ENCODE measurements around the gene MAP4K1.

The MAP4K1 gene

DNA sequence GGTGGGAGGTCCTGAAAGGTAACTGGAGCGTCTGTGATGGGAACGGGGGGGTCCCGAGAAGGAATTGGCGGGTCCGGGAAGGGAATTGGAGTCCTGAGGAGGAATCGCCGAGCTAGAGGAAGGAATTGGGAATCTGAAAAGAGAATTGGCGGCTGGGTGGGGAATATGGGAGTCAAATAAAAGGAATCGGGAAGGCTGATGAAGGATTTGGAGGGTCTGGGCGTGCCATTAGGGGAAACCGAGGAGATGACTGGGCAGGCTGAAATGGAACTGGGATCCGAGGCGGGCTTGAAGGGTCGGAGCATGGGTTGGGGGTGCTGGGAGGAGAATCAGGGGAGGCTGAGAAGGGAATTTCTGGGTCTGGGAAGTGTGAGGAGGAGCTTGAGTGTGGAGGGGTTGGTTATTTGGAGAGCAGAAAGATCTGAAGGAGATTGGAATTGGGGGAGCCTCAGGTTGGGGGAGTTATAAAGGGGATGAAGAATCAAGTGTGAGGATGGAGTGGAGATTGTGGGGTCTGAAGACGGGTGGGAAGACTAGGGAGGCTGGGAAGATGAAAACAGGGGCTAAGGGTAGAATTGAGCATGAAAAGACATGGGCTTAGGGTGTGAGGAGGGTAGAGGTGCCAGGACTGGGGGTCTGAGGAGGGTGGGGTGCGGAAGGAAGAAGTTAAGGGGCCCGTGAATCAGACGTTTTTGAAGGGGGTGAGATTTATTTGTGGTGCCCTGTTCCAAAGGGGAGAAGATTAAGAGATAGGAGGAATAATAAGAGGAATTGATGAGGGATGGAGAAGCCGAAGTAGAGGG is 30.4 kb upstream of the MAP4K1 start (continued):
- peak; percentile 23 for TF ChIP-seq REST (tag by site-specific recombination; IDR thresholded peaks at IDR 0.05)
- no peak for TF ChIP-seq ZBTB8A (tag by site-specific recombination; IDR thresholded peaks at IDR 0.05)
- TF ChIP-seq GLI4 (tag by site-specific recombination; IDR thresholded peaks at IDR 0.05), result no peak
- TF ChIP-seq, protein P1, sequence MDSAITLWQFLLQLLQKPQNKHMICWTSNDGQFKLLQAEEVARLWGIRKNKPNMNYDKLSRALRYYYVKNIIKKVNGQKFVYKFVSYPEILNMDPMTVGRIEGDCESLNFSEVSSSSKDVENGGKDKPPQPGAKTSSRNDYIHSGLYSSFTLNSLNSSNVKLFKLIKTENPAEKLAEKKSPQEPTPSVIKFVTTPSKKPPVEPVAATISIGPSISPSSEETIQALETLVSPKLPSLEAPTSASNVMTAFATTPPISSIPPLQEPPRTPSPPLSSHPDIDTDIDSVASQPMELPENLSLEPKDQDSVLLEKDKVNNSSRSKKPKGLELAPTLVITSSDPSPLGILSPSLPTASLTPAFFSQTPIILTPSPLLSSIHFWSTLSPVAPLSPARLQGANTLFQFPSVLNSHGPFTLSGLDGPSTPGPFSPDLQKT (IDR thresholded peaks at IDR 0.05; ENCODE audit: borderline replicate concordance, low read depth, low read length), result no peak
- TF ChIP-seq, protein P2, sequence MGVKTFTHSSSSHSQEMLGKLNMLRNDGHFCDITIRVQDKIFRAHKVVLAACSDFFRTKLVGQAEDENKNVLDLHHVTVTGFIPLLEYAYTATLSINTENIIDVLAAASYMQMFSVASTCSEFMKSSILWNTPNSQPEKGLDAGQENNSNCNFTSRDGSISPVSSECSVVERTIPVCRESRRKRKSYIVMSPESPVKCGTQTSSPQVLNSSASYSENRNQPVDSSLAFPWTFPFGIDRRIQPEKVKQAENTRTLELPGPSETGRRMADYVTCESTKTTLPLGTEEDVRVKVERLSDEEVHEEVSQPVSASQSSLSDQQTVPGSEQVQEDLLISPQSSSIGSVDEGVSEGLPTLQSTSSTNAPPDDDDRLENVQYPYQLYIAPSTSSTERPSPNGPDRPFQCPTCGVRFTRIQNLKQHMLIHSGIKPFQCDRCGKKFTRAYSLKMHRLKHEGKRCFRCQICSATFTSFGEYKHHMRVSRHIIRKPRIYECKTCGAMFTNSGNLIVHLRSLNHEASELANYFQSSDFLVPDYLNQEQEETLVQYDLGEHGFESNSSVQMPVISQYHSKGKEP (tag by site-specific recombination; IDR thresholded peaks at IDR 0.05), result no peak
- TF ChIP-seq, protein P3, sequence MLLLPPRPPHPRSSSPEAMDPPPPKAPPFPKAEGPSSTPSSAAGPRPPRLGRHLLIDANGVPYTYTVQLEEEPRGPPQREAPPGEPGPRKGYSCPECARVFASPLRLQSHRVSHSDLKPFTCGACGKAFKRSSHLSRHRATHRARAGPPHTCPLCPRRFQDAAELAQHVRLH (tag by site-specific recombination; IDR thresholded peaks at IDR 0.05), result no peak; the same call in 1 of the 2 replicates
- TF ChIP-seq ZBTB49 (tag by site-specific recombination; IDR thresholded peaks at IDR 0.05; ENCODE audit: low read depth), result no peak; the same call in 1 of the 2 replicates
- no peak for TF ChIP-seq ZNF488 (tag by site-specific recombination; IDR thresholded peaks at IDR 0.05)
- no peak for TF ChIP-seq ZNF830 (tag by site-specific recombination; IDR thresholded peaks at IDR 0.05; ENCODE audit: low read depth)
- TF ChIP-seq ZNF792 (tag by site-specific recombination; IDR thresholded peaks at IDR 0.05), result 0 out of 2 replicates have a peak, but pooled peaks have one; percentile 9
- no peak for TF ChIP-seq ZNF707 (tag by site-specific recombination; IDR thresholded peaks at IDR 0.05)
- no peak for TF ChIP-seq EGR2 (tag by site-specific recombination; IDR thresholded peaks at IDR 0.05; ENCODE audit: low read depth)
- TF ChIP-seq ZNF341 (tag by site-specific recombination; IDR thresholded peaks at IDR 0.05; ENCODE audit: low read depth), result no peak
- no peak for TF ChIP-seq TCF7L2 (IDR thresholded peaks at IDR 0.05; ENCODE audit: borderline replicate concordance, low read depth, low read length)
- no peak for TF ChIP-seq ZNF530 (tag by site-specific recombination; IDR thresholded peaks at IDR 0.05; ENCODE audit: low read depth)
- TF ChIP-seq YY2 (tag by site-specific recombination; IDR thresholded peaks at IDR 0.05), result no peak
- no peak for TF ChIP-seq ZNF529 (tag by site-specific recombination; IDR thresholded peaks at IDR 0.05; ENCODE audit: insufficient replicate concordance)
- no peak; the same call in 1 of the 2 replicates for TF ChIP-seq ZNF692 (tag by site-specific recombination; IDR thresholded peaks at IDR 0.05)
- TF ChIP-seq ZBTB17 (tag by site-specific recombination; IDR thresholded peaks at IDR 0.05), result no peak
- no peak for TF ChIP-seq ZNF585B (tag by site-specific recombination; IDR thresholded peaks at IDR 0.05)
- TF ChIP-seq, protein P4, sequence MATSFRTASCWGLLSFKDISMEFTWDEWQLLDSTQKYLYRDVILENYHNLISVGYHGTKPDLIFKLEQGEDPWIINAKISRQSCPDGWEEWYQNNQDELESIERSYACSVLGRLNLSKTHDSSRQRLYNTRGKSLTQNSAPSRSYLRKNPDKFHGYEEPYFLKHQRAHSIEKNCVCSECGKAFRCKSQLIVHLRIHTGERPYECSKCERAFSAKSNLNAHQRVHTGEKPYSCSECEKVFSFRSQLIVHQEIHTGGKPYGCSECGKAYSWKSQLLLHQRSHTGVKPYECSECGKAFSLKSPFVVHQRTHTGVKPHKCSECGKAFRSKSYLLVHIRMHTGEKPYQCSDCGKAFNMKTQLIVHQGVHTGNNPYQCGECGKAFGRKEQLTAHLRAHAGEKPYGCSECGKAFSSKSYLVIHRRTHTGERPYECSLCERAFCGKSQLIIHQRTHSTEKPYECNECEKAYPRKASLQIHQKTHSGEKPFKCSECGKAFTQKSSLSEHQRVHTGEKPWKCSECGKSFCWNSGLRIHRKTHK (tag by site-specific recombination; IDR thresholded peaks at IDR 0.05), result no peak
- 0 out of 2 replicates have a peak, but pooled peaks have one; percentile 44 for TF ChIP-seq ZSCAN23 (tag by site-specific recombination; IDR thresholded peaks at IDR 0.05)
- TF ChIP-seq ZNF140 (tag by site-specific recombination; IDR thresholded peaks at IDR 0.05), result no peak
- 0 out of 2 replicates have a peak, but pooled peaks have one; percentile 4 for TF ChIP-seq ZNF629 (tag by site-specific recombination; IDR thresholded peaks at IDR 0.05)
- no peak for TF ChIP-seq GFI1B (tag by site-specific recombination; IDR thresholded peaks at IDR 0.05)
- TF ChIP-seq ZNF433 (tag by site-specific recombination; IDR thresholded peaks at IDR 0.05; ENCODE audit: low read depth), result no peak
